ENCODE data around the gene MARCHF11.

Gene MARCHF11

DNA sequence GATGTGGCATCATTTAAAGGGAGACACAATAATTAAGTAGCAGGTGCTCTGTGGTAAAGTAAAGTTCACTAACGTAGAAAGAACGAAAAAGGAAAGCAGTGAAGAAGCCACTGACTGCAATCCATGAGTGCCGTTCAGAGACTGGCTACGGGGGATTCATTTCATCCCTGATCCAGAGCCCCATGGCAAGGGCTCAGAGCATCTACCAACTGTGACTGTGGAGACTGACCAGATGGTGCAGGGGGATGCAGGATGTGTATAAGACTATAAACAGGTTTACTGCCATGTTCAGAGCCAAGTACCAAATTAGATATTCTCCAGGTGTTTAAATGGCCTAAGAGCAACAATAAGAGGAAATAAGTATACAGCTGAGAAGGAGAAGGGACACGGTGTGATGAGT, 47.7 kb downstream of the MARCHF11 start:
- DNase-seq (ENCODE audit: low read depth) = no peak

DNA sequence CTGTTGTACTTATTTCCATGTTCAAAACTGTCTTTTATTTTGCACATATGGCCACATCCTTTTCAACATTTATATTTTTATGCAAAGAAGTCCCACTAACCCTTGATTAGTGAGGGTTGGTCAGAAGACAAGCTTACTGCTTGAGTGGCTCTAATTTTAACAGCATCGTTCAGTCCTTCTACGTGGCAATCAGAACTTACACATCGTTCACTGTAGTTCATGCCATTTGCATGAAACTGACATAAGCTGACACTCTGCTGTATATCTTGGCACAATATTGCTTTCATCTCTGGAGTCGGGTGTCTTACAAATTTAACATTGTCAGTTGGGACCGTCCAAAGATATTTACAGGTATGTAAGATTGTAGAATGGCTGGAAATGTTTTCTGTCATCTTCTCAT, 50.6 kb downstream of the MARCHF11 start:
- DNase-seq (ENCODE audit: low read depth) = no peak

DNA sequence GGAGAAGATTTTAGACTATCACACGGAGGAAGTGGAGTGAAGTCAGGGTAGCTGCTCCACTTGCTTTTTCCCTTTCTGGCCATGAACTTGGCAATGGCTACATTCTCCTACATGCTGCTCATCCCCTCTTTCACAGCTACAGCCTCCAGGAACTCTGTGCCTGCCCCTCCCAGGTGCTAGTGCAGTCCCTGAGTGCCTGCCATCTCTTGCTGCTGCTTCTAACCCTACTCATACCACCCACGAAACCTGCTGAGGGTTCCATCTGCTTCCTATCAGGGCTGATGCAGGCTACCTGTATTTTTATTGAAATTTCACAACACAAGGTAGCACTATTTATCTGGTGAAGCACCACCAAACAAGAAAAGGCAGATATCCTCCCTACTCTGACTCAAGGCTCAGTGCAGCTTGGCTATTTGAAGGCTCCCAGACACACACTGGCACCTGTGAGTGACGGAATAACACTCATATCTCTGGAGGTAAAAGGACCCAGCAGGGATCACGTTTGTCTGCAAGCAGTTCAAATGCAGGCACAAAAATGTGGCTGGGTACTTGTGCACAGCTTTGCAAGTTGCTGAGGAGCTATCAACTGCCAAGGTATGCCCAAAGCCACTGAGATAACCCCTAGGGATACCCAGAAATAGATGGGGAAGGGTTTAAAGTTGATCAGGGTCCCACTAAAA, 51.6 kb downstream of the MARCHF11 start:
- DNase-seq (ENCODE audit: low read depth) = no peak

DNA sequence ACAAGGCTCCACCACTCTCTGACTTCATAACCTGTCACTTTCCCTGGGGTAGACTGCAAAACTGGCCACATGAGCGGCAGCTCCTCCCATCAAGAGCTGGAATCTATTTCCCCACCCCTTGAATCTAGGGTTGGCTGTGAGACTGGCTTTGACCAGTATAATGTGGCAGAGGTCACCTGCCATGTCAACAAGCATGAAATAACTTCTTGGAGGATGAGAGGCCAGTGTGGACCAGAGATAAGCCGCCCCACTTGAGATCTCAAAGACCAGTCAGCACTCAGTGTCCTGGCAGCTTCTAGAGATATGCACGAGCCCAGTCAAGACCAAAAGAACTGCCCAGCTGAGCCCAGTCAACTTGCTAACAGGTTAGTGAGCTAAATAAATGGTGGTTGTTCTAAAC, 59.0 kb downstream of the MARCHF11 start:
- no peak for DNase-seq (ENCODE audit: low read depth)

DNA sequence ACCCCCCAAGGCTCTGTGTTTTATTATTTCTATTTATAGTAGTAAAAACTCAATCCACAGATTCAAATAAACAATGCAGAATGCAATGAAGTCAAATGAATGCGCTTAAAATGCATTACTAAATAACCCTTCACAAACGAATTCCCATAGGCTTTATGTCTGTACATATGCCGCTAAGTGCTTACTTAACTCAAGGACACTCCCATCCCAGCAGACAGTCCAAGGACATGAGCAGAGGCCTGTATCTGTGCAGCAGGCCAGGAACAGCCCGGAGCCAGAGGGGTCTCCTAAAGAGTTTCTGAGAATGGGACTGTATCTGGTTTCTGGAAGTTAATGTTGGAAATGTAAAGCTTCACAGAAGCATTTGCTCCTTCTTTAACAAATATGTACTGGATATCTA, 59.8 kb downstream of the MARCHF11 start:
- DNase-seq (ENCODE audit: low read depth) = no peak

DNA sequence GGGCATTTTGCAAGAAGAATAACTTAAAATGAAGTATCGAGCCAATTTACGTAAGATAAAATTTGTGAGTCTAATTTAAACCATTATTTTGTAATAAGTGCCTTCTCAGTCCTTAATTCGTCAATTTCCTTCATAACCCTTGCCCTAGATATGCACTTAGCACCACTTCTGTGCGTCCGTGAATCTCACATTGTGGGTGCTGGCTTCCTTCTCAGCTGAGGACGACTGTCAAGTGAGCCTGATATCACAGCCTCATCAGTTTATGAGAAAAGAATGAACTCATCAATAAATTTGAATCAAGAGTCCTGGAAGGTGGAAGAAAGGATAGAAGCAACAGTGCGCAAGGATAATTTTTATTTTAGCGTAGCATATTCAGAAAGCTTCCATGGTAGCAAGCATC, 64.5 kb downstream of the MARCHF11 start:
- DNase-seq (ENCODE audit: low read depth) = no peak

DNA sequence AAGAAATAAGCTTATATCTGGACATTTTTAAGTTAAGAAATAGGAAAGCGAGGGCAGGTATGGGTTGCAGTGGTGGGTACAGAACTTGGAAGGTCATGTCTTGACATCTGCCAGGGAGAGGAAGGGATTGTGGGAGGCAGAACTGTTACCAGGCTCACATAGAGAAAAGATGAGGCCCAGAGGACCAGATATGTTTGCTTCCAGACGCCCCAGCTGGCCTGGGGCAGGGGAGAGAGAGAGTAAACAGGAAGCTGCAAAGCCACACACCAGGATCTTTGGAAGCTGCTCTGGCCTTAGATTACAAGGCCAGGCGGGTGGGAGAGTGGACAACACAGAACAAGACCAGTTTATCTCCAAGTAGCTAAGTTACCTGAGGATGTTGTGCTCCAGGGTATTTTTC, 71.2 kb downstream of the MARCHF11 start:
- DNase-seq (ENCODE audit: low read depth) = no peak

DNA sequence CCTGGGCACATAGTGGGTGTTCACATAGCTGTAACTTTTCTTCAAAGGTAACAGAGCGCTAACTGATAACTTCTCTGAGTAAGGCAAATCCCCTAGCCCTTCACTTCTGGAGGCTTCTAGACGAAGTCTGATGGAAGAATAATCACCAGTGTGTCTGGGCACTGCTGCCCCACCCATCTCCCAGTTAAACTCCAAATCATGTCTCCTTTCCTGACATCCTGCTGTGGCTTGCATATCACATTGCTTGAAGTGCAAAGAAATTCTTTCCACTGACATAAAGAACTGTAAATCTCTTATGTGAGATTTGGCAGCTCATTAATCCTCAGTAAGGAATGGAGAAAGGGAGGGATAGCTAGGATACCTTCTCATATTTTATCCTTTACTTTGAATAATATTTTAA, 74.6 kb downstream of the MARCHF11 start:
- no peak for DNase-seq (ENCODE audit: low read depth)

DNA sequence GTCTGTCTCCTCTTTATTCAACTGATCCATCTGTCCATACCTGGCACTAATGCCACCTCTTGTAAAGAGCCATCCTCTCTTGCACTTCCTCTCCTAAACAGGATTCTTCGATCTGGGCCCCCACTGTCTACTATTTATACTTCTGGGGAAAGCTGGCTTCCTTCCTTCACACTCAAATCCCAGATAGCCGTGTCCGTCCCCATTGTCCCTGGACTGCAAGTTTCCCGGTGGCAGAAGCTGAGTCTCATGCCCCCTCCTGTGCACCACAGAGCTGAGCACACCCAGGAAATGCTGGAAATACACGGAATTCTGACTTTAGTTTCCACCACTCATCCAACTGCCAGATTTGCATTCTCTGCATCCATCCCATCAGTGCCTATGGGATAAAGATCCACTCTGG, 84.0 kb downstream of the MARCHF11 start:
- no peak for DNase-seq (ENCODE audit: low read depth)

DNA sequence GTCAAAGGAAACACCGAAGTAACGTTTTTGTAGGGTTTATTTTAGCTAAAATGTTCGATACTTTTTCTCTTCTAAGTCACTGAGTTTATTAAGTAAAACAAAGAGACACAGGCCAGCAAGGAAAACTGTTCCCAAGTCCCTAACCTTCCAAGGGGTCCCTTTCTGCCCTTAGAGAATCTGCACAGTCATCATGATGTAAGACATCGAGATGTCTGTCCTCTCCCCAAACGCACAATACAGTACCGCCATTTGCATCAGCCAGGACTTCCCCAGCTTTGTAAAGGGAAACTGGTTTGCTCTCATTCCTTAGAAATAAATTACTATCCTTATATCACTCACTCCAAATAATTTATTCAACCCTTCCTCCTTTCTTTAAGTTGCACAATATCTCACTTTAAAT, 89.3 kb downstream of the MARCHF11 start:
- no peak for DNase-seq (ENCODE audit: low read depth)

DNA sequence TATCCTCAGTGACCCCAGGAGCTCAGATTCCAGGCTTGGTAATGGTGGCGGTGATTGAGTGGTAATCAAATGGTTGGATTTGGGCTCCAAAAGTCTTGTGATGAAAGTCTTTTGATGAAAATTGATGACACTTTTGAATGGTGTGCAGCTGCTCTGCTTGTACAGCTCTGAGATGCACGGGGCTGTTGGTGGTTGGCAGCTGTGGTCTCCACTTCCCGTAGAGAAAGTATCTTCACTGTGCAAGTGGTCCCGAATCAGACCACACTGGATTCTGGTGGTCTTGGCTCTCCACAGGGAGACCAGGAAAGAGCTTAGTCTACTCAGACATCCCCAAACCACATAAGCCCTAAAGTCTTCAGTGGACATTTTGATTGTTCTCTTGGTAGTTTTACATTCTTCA, 96.6 kb downstream of the MARCHF11 start:
- DNase-seq (ENCODE audit: low read depth) = no peak

DNA sequence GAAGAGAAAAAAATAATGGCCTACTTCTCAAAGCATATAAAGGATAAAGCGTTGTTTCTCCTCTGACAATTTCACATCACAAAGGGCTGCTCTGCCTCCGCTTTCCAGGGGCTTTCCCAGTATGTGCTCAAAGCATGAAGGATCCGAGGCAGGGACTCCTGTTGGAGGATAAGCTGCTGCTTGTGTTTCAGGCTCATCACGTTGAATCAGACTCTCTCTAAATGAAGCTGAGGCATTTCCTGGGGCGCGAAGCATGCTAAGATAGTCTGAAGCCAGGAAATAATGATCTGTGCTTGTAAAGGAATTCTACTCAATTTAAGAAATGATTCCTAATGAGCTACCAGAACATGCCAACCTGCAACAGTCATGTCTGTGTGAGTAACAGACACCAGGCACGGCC, 97.5 kb downstream of the MARCHF11 start:
- no peak for DNase-seq (ENCODE audit: low read depth)

DNA sequence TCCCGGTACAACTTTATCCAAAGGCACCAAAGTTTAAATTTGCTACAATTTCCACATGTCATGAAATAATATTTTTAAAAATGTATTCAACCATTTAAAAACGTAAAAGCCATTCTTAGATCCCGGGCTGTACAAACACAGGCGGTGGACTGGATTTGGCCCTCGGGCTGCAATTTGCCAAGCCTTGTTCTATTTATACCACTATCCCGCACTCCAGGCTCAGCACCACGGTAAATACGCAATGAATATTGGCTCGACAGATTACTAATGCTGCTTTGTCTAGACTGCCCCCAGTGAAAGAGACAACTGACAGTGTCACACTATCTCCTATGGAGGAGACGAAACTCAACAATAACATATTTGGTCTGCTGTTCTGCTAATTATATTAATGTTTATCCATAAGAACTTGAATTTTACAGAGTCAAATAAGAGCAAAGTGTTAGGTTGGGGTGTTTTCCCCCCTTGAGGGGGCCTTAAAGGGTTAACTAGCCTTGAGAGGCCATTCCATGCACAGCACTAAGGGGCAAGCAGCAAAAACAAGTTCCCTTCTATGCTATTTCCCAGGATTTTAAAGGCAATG, 98.1 kb downstream of the MARCHF11 start:
- DNase-seq (ENCODE audit: low read depth) = no peak

DNA sequence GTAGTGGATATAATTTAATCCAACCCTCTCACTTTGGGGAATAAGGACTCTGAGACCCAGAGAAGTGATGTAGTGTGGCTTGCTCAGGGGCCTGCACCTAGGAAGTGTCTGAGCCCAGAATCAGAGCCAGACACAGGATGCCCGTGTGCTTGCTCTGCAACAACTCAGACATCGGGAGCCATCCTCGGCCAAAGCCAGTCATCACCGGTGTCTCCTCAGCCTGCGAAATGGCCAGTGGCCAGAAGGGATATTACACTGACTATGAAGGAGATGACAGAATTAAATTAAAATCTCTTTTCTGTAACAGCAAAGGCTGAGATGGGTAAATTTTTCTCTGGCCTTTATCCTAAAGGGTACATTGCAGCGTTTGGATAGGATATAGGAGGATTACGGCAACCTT, 102.9 kb downstream of the MARCHF11 start:
- DNase-seq (ENCODE audit: low read depth) = no peak

DNA sequence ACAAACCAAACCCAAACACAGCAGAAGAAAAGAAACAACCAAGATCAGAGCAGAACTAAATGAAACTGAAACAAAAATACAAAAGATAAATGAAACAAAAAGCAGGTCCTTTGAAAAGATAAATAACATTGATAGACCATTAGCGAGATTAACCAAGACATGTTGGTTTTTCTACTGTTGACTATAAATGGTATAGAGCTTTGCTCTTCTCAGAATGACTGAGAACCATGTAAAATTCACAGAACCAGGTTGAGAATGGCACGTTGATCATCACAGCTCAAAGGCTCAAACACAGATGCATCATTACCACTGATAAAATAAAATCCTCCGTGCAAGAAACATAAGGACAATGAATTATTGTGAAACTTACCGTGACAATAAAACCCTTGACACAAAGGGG, 105.2 kb downstream of the MARCHF11 start:
- DNase-seq (ENCODE audit: low read depth) = no peak

DNA sequence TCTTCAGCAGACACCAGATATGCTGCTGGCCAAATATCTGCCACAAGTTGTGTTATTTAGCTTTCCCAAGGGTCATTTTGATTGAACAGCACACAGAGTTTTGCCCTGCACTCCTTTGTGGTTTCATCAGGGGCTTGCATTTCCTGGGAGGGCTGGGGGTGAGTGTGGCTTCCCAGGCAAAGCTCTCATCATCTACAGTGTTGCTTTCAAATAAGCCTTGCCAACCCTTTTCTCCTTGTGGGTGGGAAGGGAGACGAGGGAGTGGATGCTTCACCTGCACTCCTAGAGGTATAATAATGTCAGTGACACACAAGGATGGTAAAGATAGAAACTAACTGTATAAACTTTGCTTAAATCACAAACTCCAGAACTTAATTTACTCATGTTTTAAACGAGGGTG, 107.0 kb downstream of the MARCHF11 start:
- DNase-seq (ENCODE audit: low read depth) = no peak

DNA sequence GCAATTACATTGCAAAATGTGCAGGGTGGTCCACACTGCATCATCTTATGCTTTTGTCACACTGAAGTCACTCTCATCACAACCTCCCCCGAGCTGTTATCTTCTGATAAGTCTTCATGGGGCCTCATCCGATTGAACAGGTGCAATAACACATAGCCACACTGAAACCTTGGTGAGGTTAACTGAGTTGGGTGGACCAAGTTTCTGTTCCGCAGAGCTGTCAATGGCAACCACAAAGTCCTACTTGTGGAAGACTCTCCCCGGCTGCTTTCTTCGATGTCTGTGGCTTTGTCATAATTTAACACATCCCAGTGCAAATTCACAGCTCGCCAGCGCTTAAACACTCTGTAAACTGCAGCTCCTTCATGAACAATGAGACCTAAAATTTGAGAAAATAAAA, 112.2 kb downstream of the MARCHF11 start:
- DNase-seq (ENCODE audit: low read depth) = no peak

DNA sequence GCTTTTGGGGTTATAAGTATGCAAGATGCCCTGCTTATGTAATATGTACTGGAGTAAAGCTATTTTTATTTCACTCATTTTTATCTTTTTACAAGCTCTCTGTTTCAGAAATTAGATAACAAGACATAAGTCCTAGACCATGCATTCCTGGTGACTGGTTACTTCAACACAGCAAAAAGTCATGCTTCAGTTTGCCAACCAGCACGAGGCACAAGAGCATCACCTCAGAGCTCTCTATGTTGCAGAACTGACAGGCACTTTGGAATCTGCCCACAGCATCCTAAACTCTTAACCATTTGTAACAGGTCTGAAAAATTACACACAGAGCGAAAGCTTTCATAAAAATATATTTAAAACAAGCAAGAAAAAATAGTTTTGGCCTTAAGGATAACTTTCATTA, 112.8 kb downstream of the MARCHF11 start:
- DNase-seq (ENCODE audit: low read depth) = no peak

DNA sequence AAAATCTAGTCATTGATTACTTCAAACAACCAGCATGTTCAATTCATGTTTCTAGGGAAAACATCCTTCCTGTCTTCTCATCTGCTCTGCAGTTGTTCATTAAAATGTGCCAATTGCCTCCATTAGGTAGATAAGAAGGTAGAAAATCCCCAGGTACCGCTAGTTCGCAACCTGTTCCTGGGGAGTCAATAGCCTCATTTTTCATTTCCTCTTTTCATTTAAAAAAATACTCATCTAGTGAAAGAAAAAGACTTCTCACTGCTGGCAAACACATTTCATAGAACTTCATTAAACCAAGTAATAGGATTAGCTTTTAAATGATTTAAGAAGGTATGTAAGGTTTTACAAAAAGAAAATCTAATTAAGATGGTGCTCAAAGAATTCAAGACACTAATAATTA, 113.3 kb downstream of the MARCHF11 start:
- DNase-seq (ENCODE audit: low read depth) = no peak

DNA sequence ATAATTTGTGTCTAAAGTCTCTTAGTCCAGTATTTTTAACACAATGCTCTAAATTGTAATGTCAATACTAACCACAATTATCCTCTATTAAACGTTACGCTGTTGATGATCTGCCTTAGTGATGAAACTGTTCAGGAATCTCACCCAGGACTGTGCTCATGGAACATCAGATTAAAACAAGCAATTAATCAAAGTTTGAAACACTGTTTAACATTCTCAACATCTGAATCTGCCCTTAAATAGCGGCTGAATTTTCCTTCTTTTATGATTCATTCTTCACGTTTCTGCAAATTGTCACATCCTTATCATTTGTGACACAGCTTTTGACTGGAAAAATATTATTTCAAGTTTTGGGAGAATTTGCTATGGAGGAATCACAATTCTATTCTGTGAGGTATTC, 113.8 kb downstream of the MARCHF11 start:
- no peak for DNase-seq (ENCODE audit: low read depth)

DNA sequence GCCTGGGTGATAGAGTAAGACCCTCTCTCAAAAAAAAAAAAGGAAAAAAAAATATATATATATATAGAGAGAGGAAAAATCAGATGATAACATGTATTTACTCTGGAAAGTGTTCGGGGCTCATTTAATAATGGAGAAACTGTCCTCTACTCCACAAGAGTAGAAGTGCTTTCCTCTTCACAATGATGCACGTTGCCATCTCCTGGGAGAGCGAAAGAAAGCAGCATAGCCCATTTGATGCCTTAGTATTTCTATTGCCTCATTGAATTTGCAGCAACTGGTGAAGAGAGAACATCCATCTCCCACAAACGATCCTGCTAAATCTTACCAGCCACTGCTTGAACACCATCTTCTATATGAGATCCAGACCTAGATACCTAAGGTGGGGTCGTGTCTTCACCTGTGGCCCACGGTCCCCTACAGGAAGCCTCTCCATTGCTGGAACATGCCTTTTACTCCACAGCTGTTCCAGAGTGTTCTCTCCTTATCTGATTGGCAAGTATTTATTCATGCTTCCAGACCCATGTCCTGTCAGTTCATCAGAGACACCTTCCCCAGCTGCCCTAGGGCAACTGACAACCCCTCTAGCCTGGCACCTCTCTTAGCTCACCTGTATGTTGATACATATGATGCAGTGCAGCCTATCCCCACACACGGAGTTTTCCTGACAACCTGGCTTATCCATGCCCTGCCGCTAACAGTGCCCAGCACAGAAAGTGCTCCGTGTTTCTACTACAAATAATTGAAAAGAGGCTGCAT, 115.3 kb downstream of the MARCHF11 start:
- no peak for DNase-seq (ENCODE audit: low read depth)

DNA sequence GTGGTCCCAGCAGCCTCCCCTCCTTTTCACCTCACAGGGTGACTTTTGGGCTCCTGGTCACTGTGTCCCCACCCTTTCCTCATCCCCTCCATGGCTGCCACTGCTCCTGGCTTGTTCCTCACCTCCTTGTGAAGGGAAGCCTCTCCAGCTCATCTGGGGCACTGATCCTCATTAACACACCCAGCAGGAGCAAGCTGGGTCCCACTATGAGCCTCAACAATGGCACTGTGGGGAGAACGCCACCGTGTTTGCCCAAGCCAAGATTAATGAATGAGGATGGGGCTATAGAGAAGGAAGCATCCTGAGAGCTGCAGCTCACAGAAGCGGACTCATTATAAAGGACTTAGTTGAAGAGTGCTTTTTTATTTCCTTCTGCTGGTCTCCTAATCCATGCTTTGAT, 118.4 kb downstream of the MARCHF11 start:
- DNase-seq (ENCODE audit: low read depth) = no peak

DNA sequence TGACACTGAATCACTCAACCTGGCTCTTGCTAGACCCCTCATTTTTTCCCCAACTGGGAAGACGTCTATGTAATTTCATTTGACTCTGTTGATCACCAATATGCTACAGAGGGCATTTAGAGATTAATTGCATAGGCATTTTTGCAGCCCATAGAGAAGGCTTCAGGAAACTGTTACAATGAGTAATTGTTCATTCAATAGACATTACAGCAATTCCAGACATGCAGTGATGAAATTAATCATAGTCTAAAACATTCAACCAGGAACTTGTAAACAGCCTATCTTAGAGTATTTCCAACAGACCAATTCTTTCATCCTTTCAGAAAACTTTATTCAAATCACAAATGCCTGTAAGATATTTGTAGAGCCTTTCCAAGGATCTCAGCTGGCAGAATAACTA, 122.3 kb downstream of the MARCHF11 start:
- no peak for DNase-seq (ENCODE audit: low read depth)

All from fibroblast of gingiva (primary cell).